NB4 (cell line): ENCODE measurements around the gene CDC123.

Source experiments
- DNase-seq: peaks from one replicate; pipeline ENCODE4 v3.0.0; 2010; ENCODE audit warnings: low read depth
- H3K4me3 ChIP-seq: one replicate; pipeline ENCODE4 v1.5.1; 2011; ENCODE audit warnings: mild to moderate bottlenecking, low read depth, low read length, moderate library complexity
- MYC ChIP-seq: IDR thresholded peaks from 2 replicates; pipeline ENCODE4 v1.6.1; 2011; ENCODE audit warnings: low read depth, low read length
- POLR2A ChIP-seq: IDR thresholded peaks from 2 replicates; pipeline ENCODE4 v1.6.1; 2011; ENCODE audit warnings: mild to moderate bottlenecking; ENCODE audit not compliant: insufficient read length; ENCODE audit errors: extremely low read depth
- TF ChIP-seq, protein P1 (sequence below): IDR thresholded peaks from 2 replicates; pipeline ENCODE4 v1.6.1; 2011; ENCODE audit warnings: low read depth, low read length
- TF ChIP-seq, protein P2 (sequence below): IDR thresholded peaks from one replicate; pipeline ENCODE4 v1.5.1; 2012; ENCODE audit warnings: low read depth, low read length

Gene CDC123

DNA sequence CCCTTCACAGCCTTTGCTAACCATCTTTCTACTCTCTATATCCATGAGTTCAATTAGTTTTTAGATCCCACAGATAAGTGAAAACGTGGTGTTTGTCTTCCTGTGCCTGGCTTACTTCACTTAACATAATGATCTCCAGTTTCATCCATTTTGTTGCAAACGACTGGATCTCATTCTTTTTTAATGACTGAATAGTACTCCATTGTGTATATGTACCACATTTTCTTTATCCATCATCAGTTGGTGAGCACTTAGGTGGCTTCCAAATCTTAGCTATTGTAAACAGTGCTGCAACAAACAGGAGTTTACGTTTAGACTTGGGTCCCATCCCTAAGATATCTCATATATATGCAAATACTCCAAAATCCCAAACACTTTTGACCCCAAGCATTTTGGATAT is 9.1 kb downstream of the CDC123 start:
- DNase-seq = no peak
- no peak overlapping the region for H3K4me3 ChIP-seq
- TF ChIP-seq MYC (no peak), POLR2A (no peak)
- TF ChIP-seq, protein P1, sequence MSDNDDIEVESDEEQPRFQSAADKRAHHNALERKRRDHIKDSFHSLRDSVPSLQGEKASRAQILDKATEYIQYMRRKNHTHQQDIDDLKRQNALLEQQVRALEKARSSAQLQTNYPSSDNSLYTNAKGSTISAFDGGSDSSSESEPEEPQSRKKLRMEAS = no peak
- TF ChIP-seq, protein P2, sequence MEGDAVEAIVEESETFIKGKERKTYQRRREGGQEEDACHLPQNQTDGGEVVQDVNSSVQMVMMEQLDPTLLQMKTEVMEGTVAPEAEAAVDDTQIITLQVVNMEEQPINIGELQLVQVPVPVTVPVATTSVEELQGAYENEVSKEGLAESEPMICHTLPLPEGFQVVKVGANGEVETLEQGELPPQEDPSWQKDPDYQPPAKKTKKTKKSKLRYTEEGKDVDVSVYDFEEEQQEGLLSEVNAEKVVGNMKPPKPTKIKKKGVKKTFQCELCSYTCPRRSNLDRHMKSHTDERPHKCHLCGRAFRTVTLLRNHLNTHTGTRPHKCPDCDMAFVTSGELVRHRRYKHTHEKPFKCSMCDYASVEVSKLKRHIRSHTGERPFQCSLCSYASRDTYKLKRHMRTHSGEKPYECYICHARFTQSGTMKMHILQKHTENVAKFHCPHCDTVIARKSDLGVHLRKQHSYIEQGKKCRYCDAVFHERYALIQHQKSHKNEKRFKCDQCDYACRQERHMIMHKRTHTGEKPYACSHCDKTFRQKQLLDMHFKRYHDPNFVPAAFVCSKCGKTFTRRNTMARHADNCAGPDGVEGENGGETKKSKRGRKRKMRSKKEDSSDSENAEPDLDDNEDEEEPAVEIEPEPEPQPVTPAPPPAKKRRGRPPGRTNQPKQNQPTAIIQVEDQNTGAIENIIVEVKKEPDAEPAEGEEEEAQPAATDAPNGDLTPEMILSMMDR = no peak

DNA sequence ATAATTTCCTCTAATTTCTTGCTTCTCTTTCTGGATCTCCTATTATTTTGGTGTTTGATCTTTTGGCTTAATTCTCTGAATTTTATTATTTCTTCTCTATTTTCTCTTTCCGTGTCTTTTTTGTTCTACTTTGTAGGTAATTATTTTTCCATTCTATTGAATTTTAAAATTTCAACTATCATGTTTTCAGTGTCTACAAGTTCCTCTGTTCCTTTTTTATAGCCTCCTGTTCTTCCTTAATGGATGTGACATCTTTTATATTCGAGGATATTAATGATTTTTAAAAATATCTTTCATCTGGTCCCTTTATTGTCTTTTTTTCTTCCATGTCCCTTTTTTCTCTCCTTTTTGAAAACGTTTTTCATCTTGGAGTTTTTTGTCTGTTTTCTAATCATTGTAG is 11.1 kb downstream of the CDC123 start:
- DNase-seq = no peak

DNA sequence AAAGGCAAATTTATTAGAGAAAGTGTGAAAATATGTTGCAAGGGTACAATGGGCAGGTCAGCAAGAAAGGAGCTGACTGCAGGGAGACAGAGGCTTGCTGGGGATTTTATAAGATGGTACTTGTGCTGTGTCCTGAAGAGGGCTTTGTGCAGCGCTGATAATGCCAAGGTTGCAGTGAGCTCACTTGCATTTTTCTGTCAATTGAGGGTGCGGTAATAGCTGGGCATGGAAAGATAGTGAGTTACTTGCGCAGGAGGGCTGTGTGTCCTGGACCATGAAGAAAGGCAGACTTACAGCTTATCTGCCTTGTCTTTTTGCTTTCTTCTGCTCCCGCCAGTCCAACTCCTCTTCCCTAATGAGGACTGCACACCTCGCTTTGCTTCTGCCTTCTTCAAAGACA is 12.5 kb downstream of the CDC123 start:
- H3K4me3 ChIP-seq = no peak overlapping the region
- TF ChIP-seq MYC (no peak), POLR2A (no peak)
- TF ChIP-seq, protein P1 = no peak
- TF ChIP-seq, protein P2 = no peak
- no peak for DNase-seq

More for the DNA sequence above, 11.1 kb downstream of the CDC123 start:
- TF ChIP-seq, protein P1 = no peak
- TF ChIP-seq MYC = no peak
- no peak overlapping the region for H3K4me3 ChIP-seq

DNA sequence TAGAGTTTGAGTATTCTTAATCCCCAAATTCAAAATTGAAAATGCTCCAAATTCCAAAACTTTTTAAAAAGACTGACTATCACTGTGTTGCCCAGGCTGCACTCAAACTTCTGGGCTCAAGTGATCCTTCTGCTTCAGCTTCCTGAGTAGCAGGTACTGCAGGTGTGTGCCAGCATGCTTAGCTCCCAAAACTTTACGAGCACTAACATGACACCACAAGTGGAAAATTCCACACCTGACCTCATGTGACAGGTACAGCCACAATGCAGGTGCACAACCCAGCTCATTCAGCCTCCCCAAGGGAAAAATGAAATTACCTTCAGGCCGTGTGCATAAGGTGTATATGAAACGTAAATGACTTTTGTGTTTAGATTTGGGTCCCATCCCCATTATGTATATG is 16.5 kb downstream of the CDC123 start:
- no peak for DNase-seq
- H3K4me3 ChIP-seq = no peak overlapping the region
- TF ChIP-seq MYC = no peak
- TF ChIP-seq, protein P2 = no peak

DNA sequence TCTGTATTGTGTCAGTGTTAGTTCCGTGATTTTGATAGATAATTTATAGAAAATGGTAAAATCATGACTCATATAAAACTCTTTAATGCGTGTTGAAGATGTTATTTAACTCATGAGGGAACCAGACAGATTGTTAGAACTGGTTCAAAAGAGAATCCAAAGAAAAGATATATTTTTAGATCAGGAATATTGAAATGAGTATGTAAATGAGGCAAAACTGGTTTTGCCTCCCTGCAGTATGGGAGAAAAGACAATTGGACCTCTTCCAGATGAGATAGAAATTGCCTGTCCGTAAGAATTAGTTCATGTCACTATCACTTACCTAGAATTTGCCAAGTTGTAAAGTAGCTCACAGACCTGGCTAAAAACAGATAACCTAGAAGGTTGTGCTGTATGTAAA is 17.6 kb downstream of the CDC123 start:
- no peak overlapping the region for H3K4me3 ChIP-seq
- no peak for DNase-seq
- TF ChIP-seq, protein P2 = no peak
- TF ChIP-seq POLR2A = no peak
- no peak for TF ChIP-seq MYC

DNA sequence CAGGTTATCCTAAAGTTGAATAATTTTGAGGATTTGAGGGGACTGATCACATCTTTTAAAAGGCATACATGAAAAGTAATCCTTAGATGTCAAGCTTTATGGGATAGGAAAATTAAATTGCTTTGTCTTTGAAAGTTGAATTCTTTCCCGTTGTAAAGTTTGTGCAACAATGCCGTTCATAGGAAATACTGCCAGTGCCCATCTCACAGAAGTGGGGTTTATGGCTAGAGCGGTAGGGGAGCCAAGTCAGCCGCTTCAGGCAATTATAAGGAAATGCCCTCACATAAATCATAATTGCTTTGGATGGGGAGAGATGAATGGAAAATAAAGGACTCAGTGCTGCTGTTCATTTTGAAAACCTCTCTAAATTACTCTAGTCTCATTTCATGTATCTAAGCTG is 18.1 kb downstream of the CDC123 start:
- DNase-seq = no peak
- TF ChIP-seq MYC (no peak), POLR2A (no peak)
- TF ChIP-seq, protein P1 = no peak
- TF ChIP-seq, protein P2 = no peak
- H3K4me3 ChIP-seq = no peak overlapping the region

DNA sequence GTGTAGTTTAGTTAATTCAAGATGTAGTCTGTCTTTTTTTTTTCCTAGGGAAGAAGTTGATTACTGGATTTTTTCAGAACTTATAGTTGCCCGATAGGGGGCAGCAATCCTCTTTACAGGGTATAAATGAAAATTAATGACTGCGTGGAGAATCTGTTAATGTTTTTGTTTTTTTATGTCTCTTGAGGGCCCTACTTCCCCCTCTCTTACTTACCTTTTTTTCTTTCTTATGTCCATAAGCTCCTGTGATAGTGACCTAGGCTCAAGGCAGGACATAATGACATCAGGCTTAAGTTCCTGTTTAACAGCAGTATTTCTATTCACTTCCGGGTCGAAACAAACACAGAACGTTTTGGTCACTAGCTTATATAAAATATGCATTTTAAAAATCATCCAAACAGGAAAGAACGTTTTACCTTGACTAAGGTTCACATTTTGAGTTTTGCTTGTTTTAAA is 18.8 kb downstream of the CDC123 start:
- DNase-seq = peak; percentile 56

More for the DNA sequence above, 18.8 kb downstream of the CDC123 start:
- H3K4me3 ChIP-seq = no peak overlapping the region
- TF ChIP-seq, protein P2 = peak; percentile 35
- TF ChIP-seq MYC = no peak
- TF ChIP-seq, protein P1 = no peak
